Activated T-cell treated with anti-CD3 and anti-CD28 coated beads, Interleukin-2, amount 50 U/mL, for 24 hours (primary cell): ENCODE results near the gene FRMPD4.

ENCODE experiments used
- DNase-seq: peaks from one replicate; pipeline ENCODE4 v3.0.0-alpha.2; 2020
- H3K27ac Mint-ChIP-seq: 2 replicates; pipeline ENCODE4 v1.8.0; 2020; ENCODE audit warnings: mild to moderate bottlenecking, mixed read lengths
- H3K27me3 Mint-ChIP-seq: 2 replicates; pipeline ENCODE4 v1.8.0; 2020; ENCODE audit warnings: mixed read lengths
- H3K36me3 Mint-ChIP-seq: 2 replicates; pipeline ENCODE4 v1.8.0; 2020; ENCODE audit warnings: low read depth, mixed read lengths
- H3K4me1 Mint-ChIP-seq: 2 replicates; pipeline ENCODE4 v1.8.0; 2020; ENCODE audit warnings: low read depth, mixed read lengths
- H3K4me3 Mint-ChIP-seq: 2 replicates; pipeline ENCODE4 v1.8.0; 2020; ENCODE audit warnings: mild to moderate bottlenecking, moderate library complexity, mixed read lengths
- H3K9me3 Mint-ChIP-seq: 2 replicates; pipeline ENCODE4 v1.8.0; 2020; ENCODE audit warnings: mixed read lengths

Gene FRMPD4

DNA sequence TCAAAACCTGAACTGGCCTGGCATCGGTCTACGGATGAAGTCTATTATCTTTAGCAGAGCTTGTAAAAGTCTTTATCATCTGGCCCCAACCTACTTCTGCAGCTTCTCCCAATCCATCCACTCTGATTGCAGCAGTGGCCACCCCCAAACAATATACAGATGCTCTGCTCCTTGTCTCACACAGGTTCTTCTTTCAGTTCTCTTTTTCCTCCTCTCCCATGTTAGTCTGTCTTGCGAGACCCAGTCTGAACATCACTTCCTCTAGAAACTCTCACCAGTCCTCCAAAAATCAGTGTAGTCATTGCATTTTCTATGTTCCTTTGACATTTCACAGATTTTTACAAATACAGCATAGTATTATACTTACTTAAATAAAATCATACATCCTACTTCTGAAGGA is 163.0 kb downstream of the FRMPD4 start:
- Mint-ChIP-seq H3K4me1 (no peaks in the 10 kb centered on the region), H3K27me3 (peaks cover 28% of the 10 kb centered on the region), H3K4me3 (no peak overlapping the region), H3K9me3 (no peaks in the 10 kb centered on the region), H3K36me3 (no peaks in the 10 kb centered on the region), H3K27ac (no peak overlapping the region)
- DNase-seq = no peak

DNA sequence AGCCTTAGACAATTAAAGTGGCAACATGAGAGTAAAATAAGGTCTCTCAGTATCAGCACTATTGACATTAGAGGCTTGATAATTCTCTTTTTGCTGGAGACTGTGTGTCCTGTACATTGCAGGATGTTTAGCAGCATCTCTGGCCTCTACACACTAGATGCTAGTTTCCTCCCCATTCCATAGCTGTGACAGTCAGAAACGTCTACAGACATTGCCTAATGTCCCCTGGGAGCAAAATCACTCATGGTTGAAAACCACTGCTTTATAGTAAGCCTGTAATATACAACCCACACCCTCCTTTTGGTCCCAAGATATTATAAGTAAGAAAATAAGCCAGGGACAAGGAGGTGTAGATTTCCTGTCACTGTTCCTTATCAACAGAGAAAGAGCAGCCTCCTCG is 166.0 kb downstream of the FRMPD4 start:
- Mint-ChIP-seq H3K36me3 (no peaks in the 10 kb centered on the region), H3K4me3 (no peak overlapping the region), H3K27ac (no peak overlapping the region), H3K27me3 (peaks cover 18% of the 10 kb centered on the region), H3K4me1 (no peaks in the 10 kb centered on the region), H3K9me3 (no peaks in the 10 kb centered on the region)
- DNase-seq = no peak

DNA sequence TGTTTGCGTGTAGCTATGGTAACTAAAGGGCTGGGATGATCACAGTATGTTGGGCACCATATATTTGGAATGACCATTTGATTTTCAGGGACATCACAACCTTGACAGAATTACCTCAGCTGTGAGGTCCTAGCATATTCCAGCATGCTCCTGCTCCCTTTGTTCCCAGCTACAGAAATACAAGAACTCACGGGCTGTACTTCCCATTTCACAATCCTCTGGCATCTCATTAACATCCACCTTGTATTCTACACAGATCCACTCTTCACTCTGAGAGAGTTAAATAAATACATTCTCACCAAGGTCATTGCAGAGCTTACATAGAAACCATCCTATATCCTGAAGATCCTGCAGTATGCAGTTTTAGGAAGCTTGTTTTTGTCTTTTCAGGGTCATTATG is 169.7 kb downstream of the FRMPD4 start:
- peaks cover 18% of the 10 kb centered on the region for H3K27me3 Mint-ChIP-seq
- no peak overlapping the region for H3K27ac Mint-ChIP-seq
- H3K4me3 Mint-ChIP-seq = no peak overlapping the region
- no peaks in the 10 kb centered on the region for H3K36me3 Mint-ChIP-seq
- no peaks in the 10 kb centered on the region for H3K4me1 Mint-ChIP-seq
- H3K9me3 Mint-ChIP-seq = no peaks in the 10 kb centered on the region
- no peak for DNase-seq

DNA sequence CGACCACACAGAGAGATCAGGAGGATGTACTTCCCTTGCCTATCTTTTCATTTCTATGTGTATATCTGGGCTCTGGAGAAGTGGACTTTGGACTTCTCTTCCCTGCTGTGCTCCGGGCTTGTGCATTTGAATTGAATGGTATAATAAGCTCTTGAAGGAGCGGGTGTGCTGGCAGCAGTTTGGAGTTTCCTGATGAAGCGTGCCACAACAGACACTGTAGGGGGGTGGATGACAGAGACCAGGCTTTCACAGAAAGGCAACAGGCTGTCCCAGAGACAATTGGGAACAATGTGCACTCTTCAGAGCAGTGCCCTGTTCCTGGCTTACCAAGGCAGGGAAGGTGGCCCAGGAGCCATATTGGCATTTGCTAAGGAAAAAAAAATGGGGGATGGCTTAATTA is 170.1 kb downstream of the FRMPD4 start:
- H3K36me3 Mint-ChIP-seq = no peaks in the 10 kb centered on the region
- peaks cover 3% of the 10 kb centered on the region for H3K9me3 Mint-ChIP-seq
- no peak for DNase-seq
- H3K4me3 Mint-ChIP-seq = no peak overlapping the region
- H3K4me1 Mint-ChIP-seq = no peaks in the 10 kb centered on the region
- H3K27me3 Mint-ChIP-seq = peaks cover 22% of the 10 kb centered on the region
- no peak overlapping the region for H3K27ac Mint-ChIP-seq

DNA sequence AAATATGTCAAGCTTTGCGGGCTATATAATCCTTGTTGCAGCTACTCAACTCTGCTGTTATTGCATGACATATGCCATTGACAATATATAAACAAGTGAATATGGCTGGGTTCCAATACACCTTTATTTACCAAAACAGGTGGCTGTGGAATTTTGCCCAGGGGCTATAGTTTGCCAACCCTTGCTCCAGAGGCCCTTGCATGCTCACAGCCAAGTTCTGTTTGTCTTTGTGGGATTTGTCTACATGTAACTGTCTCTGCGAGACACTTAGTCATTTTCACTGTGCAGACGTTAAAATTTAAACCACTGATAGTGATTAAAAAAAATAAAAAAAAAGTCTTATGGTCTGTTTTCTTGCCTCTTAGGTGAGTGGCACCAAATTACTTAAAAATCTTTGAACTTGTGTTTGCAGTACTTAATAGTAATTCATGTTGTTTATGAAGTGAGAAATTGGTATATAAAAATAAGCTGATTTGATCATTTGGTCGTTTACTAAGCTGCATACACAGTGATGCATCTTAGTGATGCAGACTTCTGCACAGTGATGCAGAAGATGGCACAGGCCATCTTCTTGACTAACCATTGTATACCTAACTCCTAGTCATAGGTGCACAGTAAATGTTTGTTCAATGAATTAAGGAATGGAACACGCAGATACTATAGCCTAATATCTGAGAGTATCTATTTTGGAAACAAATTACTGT is 170.9 kb downstream of the FRMPD4 start:
- Mint-ChIP-seq H3K27me3 (peaks cover 28% of the 10 kb centered on the region), H3K4me1 (no peaks in the 10 kb centered on the region), H3K9me3 (peaks cover 3% of the 10 kb centered on the region), H3K27ac (no peak overlapping the region), H3K4me3 (no peak overlapping the region), H3K36me3 (no peaks in the 10 kb centered on the region)
- no peak for DNase-seq

DNA sequence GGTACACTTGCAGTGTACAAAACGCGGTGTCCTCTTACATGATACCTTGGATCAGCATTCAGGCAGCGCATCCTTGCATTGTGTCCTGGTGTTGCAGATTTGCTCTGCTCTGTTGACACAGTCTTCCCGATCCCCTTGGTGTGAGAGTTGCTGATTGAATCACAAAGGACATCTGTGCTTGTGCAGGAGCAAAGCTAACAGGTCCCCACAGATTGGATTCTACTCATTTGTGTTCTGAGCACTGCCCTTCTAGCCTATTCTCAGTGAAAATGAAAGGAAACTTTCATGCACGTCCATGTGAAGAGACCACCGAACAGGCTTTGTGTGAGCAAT is 171.4 kb downstream of the FRMPD4 start:
- Mint-ChIP-seq H3K36me3 (no peaks in the 10 kb centered on the region), H3K9me3 (peaks cover 3% of the 10 kb centered on the region), H3K27ac (no peak overlapping the region), H3K4me1 (no peaks in the 10 kb centered on the region), H3K4me3 (no peak overlapping the region), H3K27me3 (peaks cover 31% of the 10 kb centered on the region)
- no peak for DNase-seq

DNA sequence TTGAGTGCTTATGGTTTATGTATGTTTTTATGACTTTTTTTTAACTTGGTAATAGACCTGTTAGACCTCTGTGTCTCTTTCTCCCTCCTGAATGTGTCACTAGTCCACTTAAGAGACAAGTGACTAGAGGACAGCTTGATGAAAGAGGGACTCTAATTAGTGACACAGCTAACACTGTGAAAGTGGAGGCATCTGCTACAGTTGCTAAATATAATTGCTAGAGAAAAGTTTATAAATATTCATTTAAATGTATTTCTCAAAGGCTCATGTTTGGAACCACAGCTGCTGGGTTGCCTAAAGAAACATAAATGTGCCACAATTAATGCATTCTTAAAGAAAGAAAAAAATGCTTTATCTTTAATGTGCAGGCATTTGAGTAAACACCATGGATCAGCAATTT is 176.4 kb downstream of the FRMPD4 start:
- H3K27ac Mint-ChIP-seq = no peak overlapping the region
- DNase-seq = no peak
- H3K27me3 Mint-ChIP-seq = peaks cover 37% of the 10 kb centered on the region
- H3K4me1 Mint-ChIP-seq = no peaks in the 10 kb centered on the region
- no peaks in the 10 kb centered on the region for H3K36me3 Mint-ChIP-seq
- peaks cover 3% of the 10 kb centered on the region for H3K9me3 Mint-ChIP-seq
- no peak overlapping the region for H3K4me3 Mint-ChIP-seq

DNA sequence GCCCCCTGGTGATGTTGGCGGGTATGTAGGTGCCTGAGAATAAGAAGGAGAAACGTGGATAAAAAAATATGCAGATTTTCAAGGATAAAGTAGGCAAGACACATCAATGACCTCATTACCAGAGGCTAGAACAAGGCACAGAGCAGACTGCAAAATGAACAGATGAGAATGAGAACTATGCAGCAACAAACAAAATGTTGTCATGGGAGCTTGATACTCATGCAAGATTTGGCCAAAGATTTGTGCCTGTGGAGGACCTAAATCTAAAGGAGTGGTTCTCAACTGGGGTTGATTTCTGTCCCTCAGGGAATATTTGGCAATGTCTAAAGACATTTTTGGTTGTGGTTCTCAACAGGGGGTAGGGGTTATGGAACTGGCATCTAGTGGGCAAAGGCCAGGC is 177.3 kb downstream of the FRMPD4 start:
- peaks cover 43% of the 10 kb centered on the region for H3K27me3 Mint-ChIP-seq
- no peaks in the 10 kb centered on the region for H3K4me1 Mint-ChIP-seq

DNA sequence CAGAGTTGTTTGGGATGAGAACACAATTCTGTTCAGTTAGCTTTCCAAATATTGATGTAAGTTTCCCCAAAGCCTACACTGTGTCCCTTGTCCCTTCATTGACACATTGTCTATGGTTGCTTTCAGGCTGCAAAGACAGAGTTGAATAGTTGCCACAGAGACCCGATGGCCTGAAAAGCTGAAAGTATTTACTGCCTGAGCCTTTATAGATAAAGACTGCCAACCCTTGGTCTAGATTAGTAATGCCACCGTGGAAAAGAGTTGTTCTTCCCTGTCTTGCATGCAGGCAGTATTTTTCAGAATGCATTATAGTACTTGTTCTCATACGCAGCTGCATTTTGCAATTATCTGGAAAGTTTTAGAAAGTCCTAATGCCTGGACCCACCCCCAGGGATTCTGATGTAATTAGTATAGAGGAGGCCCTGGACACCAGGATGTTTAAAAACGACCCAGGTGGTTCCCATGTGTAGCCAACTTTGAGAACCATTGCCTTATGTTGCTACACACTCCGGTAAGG is 180.8 kb downstream of the FRMPD4 start:
- no peak for DNase-seq
- Mint-ChIP-seq H3K27me3 (peaks cover 30% of the 10 kb centered on the region), H3K9me3 (no peaks in the 10 kb centered on the region), H3K4me3 (no peak overlapping the region), H3K4me1 (no peaks in the 10 kb centered on the region), H3K36me3 (no peaks in the 10 kb centered on the region), H3K27ac (no peak overlapping the region)

More for the DNA sequence above, 177.3 kb downstream of the FRMPD4 start:
- no peak overlapping the region for H3K4me3 Mint-ChIP-seq
- no peak for DNase-seq
- H3K36me3 Mint-ChIP-seq = no peaks in the 10 kb centered on the region
- peaks cover 3% of the 10 kb centered on the region for H3K9me3 Mint-ChIP-seq
- H3K27ac Mint-ChIP-seq = no peak overlapping the region

DNA sequence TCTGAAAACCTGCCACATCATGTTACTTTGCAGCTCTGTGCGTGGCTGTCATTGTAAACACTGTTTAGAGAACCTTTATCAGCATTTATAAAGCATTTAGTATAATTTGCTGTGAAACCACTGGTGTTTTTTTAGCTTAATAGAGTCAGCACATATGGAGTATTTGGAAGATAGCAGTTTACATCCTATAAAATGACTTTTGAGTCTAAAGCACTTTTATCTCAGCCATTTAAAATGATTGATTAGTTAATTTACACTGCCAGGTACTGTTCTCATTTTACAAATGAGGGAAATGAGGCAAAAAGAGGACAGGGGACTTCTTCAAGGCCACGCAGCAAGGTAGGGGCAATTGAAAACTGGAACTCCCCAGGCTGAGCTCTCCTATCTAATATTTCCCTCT is 181.7 kb downstream of the FRMPD4 start:
- no peak overlapping the region for H3K4me3 Mint-ChIP-seq
- H3K4me1 Mint-ChIP-seq = no peaks in the 10 kb centered on the region
- H3K27ac Mint-ChIP-seq = no peak overlapping the region
- no peaks in the 10 kb centered on the region for H3K36me3 Mint-ChIP-seq
- no peak for DNase-seq
- peaks cover 25% of the 10 kb centered on the region for H3K27me3 Mint-ChIP-seq
- H3K9me3 Mint-ChIP-seq = no peaks in the 10 kb centered on the region

DNA sequence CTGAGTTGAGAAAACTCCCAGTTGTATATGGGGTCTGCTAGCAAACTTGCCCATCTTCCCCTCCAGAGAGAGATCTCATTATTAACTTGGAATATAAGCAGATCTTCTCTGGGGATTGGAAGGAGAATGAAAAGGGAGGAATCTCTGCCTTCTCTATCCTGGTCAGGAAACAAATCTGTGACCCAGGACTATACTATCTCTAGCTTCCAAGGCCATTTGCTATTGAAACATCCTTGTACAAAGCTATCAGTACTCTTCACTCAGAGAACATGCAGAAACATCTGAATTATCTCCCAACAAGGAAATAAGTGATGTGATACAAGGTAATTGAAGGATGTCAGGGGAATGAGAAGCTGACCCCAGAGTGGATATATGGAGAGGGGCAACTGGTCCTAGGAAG is 183.8 kb downstream of the FRMPD4 start:
- H3K36me3 Mint-ChIP-seq = no peaks in the 10 kb centered on the region
- no peak overlapping the region for H3K4me3 Mint-ChIP-seq
- peaks cover 26% of the 10 kb centered on the region for H3K27me3 Mint-ChIP-seq
- H3K4me1 Mint-ChIP-seq = no peaks in the 10 kb centered on the region
- H3K27ac Mint-ChIP-seq = no peak overlapping the region
- H3K9me3 Mint-ChIP-seq = no peaks in the 10 kb centered on the region
- no peak for DNase-seq

DNA sequence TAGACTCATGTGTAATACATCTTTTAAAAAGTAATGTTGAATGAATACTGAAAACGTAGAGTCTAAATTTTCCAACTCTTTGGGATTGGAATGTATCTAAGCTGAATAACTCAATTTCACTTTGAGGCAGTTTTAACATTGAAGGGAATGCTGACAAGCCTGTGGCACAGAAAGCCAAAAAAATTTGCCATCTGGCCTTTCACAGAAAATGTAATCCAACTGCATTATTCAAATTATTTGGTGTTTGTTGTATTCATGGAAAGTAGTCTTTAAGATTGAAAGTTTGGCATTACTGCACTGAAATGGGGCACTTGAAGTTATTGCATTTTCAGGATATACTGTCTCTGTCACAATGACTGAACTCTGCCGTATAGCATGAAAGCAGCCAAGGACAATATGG is 186.9 kb downstream of the FRMPD4 start:
- Mint-ChIP-seq H3K4me3 (no peak overlapping the region), H3K4me1 (no peaks in the 10 kb centered on the region), H3K27ac (no peak overlapping the region), H3K27me3 (peaks cover 28% of the 10 kb centered on the region), H3K9me3 (no peaks in the 10 kb centered on the region), H3K36me3 (no peaks in the 10 kb centered on the region)
- DNase-seq = no peak

DNA sequence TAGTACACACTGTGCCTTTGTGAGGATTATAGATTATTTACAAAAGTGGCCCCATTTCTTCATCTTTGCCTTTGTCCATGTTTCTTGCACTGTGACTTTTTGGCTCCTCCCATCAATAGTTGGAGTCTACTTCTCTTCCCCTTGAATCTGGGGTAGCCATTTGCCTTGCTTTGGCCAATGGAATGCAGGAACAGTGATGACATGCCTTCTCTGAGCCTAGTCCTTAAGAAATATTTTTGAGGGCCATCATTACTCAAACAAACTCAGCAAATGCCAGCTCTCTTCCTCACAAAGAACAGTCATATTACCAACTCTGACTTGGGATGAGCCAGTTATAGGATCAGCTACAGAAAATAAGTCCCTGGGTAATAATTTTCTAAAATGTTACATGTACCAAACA is 189.6 kb downstream of the FRMPD4 start:
- Mint-ChIP-seq H3K27ac (no peak overlapping the region), H3K27me3 (peaks cover 29% of the 10 kb centered on the region), H3K4me3 (no peak overlapping the region), H3K4me1 (no peaks in the 10 kb centered on the region), H3K36me3 (no peaks in the 10 kb centered on the region), H3K9me3 (no peaks in the 10 kb centered on the region)
- no peak for DNase-seq

DNA sequence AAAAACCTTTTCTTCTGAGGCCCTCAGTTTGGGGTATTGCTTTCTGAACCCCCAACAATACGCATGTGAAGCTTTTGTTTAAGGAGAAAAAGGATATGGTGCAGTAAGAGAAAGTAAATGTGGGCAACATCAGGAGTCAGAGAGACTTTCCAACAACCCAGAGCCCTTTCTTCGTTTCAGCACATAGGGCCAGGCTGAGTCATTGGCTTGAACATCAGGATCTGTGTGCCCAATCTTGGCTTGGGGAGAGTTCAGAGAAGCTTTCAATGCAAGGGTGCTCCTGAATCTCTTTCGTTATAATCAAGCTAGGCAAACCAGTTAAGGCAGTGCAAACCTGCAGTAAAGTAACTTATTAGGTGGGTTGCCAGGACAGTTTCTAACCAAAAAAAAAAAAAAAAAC is 191.2 kb downstream of the FRMPD4 start:
- H3K4me1 Mint-ChIP-seq = no peaks in the 10 kb centered on the region
- H3K27ac Mint-ChIP-seq = no peak overlapping the region
- H3K4me3 Mint-ChIP-seq = no peak overlapping the region
- H3K9me3 Mint-ChIP-seq = no peaks in the 10 kb centered on the region
- no peak for DNase-seq
- no peaks in the 10 kb centered on the region for H3K36me3 Mint-ChIP-seq
- peaks cover 29% of the 10 kb centered on the region for H3K27me3 Mint-ChIP-seq

DNA sequence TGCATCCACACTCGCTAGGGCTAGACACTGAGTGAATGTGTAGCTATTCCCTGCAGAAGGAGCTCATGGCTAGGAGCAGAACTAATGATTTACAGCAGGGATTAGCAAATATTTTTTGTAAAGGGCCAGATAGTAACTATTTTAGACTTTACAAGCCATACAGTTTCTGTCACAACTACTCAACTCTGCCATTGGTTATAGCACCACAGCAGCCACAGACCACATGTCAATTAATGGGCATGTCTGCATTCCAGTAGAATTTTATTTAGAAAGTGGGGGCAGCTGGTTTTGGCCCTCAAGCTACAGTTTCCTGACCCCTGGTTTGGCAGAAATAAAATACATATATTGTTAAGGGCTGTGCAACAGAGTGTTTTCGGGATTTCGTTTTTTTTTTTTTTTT is 192.6 kb downstream of the FRMPD4 start:
- Mint-ChIP-seq H3K27me3 (peaks cover 27% of the 10 kb centered on the region), H3K4me3 (no peak overlapping the region), H3K4me1 (no peaks in the 10 kb centered on the region), H3K27ac (no peak overlapping the region), H3K9me3 (no peaks in the 10 kb centered on the region), H3K36me3 (no peaks in the 10 kb centered on the region)
- no peak for DNase-seq
